KOPT-K1 (cell line): ENCODE data around the gene ARF6.
A peak's percentile ranks its signal among the peaks of the same experiment; 100 is the strongest.
"Not testable (repeated sequence)": the region's sequence is repeated elsewhere in the genome, so short reads cannot be mapped to it uniquely, and the experiment has no call there.

Experiments
- H3K27ac ChIP-seq: fragments of 200-600 bp; sonication (generic); 2 replicates; pipeline ENCODE4 v1.5.1; 2016; ENCODE audit warnings: antibody characterized with exemption, mild to moderate bottlenecking, low read depth, low read length; ENCODE audit not compliant: poor library complexity, severe bottlenecking
- H3K36me3 ChIP-seq: fragments of 200-600 bp; sonication (generic); 2 replicates; pipeline ENCODE4 v1.5.1; 2017; ENCODE audit warnings: antibody characterized with exemption, mild to moderate bottlenecking, low read length, moderate library complexity; ENCODE audit not compliant: insufficient read depth
- H3K9me3 ChIP-seq: fragments of 200-600 bp; sonication (generic); 2 replicates; pipeline ENCODE4 v1.5.1; 2017; ENCODE audit warnings: antibody characterized with exemption, low read length, mild to moderate bottlenecking; ENCODE audit not compliant: insufficient read depth, poor library complexity, severe bottlenecking

The ARF6 gene

DNA sequence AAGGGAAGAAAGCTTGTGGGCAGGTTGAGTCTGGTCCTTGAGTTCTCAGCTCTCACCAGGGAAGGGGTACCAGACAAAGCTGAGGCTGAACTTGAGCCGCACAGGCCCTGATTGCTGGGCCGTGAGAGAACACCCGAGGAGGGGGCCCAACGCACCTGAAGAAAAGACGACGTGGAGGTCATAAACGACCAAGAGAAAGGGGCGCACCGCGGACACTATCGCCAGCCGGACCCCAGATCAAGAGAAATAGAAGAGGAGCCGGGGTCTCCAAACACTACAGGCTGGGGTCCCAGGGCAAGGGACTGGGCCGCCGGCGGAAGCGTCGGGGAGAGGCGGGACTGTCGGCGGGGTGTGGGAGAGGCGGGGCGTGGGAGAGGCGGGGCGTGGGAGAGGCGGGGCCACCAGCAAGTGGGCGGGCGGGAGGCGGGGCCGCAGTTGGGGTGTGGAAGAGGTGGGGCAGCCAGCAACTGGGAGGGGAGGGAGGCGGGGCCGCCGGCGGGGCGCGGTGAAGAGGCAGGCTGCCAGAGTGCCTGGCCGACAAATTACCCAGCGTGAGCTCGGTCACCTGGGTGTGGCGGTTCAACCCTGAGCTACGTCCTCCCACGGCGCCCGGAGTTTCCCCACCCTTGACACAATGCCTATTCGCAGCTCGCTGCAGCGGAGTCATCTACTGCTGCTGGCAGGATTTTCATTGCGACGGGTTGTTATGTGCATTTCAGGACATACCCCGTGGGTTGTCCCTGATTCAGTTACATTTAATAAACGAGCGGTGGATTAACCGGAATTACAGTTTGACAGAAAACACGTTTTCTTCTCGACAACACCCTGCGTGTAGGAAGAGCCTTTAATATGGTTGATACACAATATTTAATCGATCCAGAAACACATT lies 24.8 kb upstream of the ARF6 start:
- Histone ChIP-seq H3K27ac (peak overlapping the region; percentile 81), H3K36me3 (no peaks in the 10 kb centered on the region), H3K9me3 (no peaks in the 10 kb centered on the region)

DNA sequence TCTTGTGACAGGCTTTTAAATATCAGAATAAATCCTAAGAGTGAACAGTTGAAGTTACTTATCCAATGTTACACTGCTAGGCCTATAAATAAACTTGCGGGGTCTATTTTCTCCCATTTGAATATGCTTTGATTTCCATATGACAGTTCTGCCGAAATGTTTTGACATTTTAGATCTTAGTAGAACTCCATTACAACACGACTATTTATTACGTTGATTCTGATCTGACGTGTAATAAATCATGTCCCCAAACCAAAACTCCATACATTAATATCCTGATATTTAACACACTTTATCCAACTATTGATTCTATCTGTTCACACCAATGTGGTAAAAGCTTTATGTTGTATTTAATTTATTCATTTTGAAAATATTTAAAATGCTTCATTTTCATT lies 24.2 kb upstream of the ARF6 start:
- no peaks in the 10 kb centered on the region for H3K9me3 ChIP-seq
- H3K36me3 ChIP-seq = no peaks in the 10 kb centered on the region
- H3K27ac ChIP-seq = peak overlapping the region; percentile 81

DNA sequence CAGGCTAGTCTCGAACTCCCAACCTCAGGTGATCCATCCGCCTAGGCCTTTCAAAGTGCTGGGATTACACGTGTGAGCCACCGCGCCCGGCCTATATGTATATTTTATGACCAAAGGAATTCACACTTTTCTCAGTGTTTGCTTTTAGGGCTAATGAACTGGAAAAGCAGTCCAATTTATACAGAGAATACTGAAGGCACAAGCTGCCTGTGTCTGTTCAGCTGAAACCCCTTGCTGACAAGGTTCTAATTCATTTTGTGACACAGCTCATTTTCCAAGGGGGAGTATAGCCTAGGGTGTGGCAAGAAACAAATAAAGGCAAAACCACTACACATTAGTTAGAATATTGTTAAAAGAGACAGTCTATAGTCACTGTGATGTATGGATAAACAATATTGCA lies 22.0 kb upstream of the ARF6 start:
- no peaks in the 10 kb centered on the region for H3K9me3 ChIP-seq
- H3K27ac ChIP-seq = no peak overlapping the region
- no peaks in the 10 kb centered on the region for H3K36me3 ChIP-seq

DNA sequence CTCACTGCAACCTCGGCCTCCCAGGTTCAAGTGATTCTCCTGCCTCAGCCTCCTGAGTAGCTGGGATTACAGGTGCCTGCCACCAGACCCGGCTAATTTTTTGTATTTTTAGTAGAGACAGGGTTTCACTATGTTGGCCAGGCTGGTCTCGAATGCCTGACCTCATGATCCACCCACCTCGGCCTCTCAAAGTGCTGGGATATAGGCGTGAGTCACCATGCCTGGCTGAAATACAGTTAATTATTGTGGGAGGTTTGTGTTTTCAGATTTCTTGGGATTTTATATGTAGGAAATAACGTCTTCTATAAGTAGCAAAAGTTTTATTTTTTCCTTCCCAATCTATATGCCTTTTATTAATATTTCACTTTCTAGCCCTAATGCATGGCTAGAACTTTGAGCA lies 19.3 kb upstream of the ARF6 start:
- H3K27ac ChIP-seq, H3K36me3 ChIP-seq, H3K9me3 ChIP-seq: not testable (repeated sequence)

DNA sequence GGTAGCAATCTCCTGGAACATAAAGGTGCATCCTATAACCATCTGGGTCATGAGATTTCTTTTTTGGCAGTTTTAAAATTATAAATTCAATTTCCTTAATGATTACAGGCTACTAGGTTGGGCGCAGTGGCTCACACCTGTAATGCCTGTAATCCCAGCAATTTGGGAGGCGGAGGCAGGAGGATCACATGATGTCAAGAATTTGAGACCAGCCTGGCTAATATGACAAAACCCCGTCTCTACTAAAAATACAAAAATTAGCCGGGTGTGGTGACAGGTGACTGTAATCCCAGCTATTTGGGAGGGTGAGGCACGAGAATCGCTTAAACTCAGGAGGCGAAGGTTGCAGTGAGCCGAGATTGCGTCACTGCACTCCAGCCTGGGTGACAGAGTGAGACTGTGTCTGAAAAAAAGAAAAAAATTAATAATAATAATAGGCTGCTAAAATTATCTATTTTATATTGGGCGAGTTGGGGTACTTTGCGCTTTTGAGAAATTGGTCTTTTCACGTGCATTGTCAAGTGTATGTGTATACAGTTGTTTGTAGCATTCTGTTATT lies 17.2 kb upstream of the ARF6 start:
- H3K9me3 ChIP-seq = no peaks in the 10 kb centered on the region
- no peak overlapping the region for H3K27ac ChIP-seq
- H3K36me3 ChIP-seq = no peaks in the 10 kb centered on the region

DNA sequence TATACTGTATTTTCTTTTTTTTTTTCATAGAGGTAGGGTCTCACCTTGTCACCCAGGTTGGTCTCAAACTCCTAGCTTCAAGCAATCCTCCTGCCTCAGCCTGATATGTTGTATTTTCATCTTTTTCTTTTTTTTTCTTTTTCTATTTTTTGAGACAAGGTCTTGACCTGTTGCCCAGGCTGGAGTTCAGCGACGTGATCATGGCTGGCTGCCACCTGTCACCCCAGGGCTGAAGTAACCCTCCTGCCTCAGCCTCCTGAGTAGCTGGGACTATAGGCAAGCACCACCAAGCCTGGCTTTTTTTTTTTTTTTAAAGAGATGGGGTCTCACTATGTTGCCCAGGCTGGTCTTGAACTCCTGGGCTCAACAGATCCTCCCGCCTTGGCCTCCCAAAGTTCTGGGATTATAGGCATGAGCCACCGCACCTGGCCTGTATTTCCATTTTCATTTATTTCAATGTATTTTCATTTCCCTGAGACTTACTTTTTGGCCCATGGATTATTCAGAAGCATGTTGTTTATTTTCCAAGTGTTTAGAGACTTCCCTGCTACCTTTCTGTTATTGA lies 16.2 kb upstream of the ARF6 start:
- Histone ChIP-seq H3K9me3 (no peaks in the 10 kb centered on the region), H3K27ac (no peak overlapping the region), H3K36me3 (no peaks in the 10 kb centered on the region)

DNA sequence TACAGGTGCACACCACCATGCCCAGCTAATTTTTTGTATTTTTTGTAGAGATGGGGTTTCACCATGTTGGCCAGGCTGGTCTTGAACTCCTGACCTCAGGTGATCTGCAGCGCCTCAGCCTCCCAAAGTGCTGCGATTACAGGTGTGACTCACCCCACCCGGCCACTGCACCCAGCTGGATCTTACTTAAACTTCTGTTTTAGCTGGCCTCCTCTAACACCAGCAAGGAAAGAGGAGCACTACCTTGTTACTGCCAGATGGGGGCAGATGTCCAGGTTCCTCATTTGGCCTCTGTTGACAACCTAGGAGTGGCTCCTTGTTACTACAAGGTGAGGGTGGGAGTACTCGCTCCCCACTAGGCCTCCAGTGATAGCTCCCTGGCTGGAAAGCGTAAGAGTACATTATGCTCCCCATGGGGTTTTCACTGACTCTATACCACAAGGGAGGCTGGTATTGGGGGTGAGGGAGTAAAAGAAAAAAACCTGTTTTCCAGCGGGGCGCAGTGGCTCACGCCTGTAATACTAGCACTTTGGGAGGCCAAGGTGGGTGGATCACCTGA lies 13.2 kb upstream of the ARF6 start:
- H3K27ac ChIP-seq = no peak overlapping the region
- H3K9me3 ChIP-seq = no peaks in the 10 kb centered on the region
- H3K36me3 ChIP-seq = no peaks in the 10 kb centered on the region

DNA sequence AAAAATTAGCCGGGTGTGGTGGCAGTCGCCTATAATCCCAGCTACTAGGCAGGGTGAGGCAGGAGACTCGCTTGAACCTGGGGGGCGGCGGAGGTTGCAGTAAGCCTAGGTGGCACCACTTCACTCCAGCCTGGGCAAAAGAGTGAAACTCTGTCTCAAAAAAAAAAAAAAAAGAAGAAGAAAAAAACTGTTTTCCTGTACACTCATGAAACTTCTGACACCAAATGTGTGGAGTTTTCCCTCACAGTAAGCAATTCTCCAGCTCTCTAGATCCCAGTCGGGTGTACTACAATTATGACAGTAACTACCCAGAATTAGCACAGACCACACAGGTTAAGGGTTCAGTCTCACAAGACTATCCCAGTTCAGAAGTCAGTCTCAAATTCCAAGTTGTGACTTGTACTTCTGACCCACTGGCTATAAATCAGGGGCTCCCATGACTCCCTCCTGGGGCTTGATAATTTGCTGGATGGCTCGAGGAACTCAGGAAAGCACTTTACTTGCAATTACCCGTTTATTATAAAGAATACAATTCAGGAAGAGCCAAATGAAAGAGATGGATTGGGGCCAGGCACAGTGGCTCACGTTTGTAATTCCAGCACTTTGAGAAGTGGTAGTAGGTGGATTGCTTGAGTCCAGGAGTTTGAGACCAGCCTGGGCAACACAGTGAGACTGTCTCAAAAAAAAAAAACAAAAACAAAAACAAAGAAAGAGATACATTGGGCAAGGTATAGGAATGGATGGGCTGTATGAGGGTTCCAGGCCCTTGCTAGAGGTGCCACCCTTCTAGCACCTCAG lies 12.4 kb upstream of the ARF6 start:
- Histone ChIP-seq H3K36me3 (no peaks in the 10 kb centered on the region), H3K27ac (no peak overlapping the region), H3K9me3 (no peaks in the 10 kb centered on the region)

DNA sequence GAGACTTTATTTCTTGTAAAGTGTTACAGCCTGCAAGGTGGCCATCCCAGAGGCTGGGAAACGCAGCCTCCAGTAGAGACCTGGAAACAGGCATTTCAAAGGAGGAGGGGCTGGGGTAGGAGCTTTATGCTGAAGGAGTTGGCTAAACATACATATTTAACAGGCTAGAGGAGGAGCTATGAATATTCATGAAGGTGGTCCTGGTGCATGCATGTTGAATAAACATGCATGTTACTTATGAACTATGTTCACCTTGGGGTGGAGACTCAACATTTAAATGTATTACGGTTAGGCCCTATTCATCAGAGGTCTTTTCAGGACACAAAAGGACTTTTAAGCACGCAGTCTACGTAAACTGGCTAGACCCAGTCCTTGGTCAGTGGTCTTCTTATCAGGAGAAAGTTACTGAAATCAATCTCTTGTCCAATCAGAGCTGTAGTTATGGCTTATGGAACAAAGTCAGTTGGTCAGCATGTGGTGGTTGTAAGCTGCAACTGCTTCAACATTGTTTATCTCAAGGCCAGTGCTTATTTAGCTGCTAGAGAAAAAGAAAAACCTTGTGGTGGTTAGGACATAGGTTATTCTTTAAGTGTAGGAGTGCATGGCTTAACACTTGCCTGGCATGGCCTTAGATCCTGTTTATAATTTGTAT lies 11.4 kb upstream of the ARF6 start:
- H3K27ac ChIP-seq = no peak overlapping the region

DNA sequence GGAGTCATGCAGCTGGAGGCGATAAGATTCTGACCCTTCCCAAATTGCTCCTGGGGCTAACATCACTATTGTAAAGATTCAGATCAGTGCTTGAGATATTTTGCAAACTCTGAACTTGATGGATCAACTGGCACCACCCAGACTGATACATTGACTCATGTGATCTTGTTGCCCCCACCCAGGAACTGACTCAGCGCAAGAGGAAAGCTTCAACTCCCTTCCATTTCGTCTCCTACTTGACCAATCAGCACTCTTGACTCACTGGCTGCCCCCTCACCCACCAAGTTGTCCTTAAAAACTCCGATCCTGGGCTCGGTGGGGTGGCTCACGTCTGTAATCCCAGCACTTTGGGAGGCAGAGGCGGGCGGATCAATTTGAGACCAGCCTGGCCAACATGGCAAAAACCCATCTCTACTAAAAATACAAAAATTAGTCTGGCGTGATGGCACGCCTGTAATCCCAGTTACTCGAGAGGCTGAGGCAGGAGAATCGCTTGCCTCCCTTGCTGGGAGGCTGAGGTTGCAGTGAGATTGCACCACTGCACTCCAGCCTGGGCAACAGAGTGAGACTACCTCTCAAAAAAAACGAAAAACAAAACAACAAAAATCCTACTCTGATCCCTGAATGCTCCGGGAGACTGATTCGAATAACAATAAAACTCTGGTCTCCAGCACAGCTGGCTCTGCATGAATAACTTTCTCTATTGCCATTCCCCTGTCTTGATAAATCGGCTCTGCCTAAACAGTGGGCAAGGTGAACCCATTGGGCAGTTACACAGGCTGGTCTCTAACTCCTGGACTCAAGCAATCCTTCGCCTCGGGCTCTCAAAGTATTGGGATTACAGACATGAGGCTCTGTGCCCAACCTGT lies 9.8 kb upstream of the ARF6 start:
- Histone ChIP-seq H3K36me3 (no peaks in the 10 kb centered on the region), H3K9me3 (no peaks in the 10 kb centered on the region), H3K27ac (no peak overlapping the region)

More for the DNA sequence above, 11.4 kb upstream of the ARF6 start:
- Histone ChIP-seq H3K36me3 (no peaks in the 10 kb centered on the region), H3K9me3 (no peaks in the 10 kb centered on the region)

DNA sequence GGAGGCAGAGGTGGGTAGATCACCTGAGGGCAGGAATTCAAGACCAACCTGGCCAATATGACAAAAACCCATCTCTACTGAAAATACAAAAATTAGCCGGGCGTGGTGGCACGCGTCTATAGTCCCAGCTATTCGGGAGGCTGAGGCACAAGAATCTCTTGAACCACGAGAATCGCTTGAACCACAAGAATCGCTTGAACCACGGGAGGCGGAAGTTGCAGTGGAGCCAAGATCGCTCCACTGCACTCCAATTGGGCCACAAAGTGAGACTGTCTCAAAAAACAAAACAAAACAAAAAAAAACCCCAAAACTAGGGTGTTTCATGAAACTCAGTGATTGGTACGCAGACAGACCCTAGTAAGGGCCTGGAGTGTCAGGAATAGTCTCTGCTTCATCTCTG lies 6.4 kb upstream of the ARF6 start:
- Histone ChIP-seq H3K27ac (peak overlapping the region; percentile 22), H3K9me3 (no peaks in the 10 kb centered on the region), H3K36me3 (no peaks in the 10 kb centered on the region)

DNA sequence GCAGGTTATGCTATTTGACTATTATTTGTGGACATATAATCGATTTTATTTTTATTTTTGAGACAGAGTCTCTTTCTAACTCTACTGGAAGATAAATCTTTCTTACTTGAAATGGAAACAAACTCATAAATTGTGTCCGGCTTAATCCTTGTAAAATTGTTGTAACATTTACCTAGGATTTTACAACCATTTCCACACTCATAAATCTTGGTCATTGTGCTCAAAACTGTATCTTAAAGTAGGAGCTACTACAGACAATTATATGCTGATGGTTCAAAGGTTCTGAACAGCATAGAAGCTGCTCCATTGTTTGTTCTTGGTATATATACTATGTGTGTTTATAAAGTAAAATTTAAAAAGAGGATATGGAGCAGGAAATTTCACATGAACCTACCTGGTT lies 4.6 kb upstream of the ARF6 start:
- Histone ChIP-seq H3K36me3 (no peaks in the 10 kb centered on the region), H3K9me3 (no peaks in the 10 kb centered on the region), H3K27ac (no peak overlapping the region)

DNA sequence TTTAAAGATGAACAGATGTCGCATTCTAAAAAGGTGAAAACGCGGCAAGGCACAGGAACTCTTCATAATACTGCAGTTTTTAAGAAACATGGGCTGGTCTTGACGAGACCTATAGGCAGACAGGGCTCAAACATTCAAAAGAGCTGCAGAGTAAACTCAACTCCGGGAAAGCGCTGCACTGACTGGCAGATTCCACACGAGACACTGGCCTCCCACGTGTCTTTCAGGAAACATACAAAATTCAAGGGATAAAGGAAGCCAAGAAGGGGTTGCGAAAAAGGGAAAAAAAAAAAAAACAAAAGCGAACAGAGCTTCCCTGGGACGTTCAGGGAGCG lies 614 bp upstream of the ARF6 start:
- no peaks in the 10 kb centered on the region for H3K9me3 ChIP-seq
- peak overlapping the region; percentile 99 for H3K27ac ChIP-seq
- H3K36me3 ChIP-seq = peaks cover 37% of the 10 kb centered on the region
